Endothelial cell of umbilical vein (primary cell): ENCODE results near the gene TRPM8. TPM values are rescaled to one million over a fixed set of nuclear protein-coding genes. Genes with fewer than 3 reads are reported as not detected.

Source experiments
- BruUV-seq: library from RNA; stranded (reverse); fragments of 400-500 nt; replicated peaks from 2 replicates; lab custom pipeline; 2021; lab: Mats Ljungman, UMichigan
- CTCF ChIA-PET: fragments of 300-600, 350-600 bp; sonication (Branson Sonifier 250); formaldehyde crosslinking; loops from one replicate; lab custom pipeline; 2021; ENCODE audit warnings: antibody characterized with exemption, inconsistent platforms; lab: Charles Lee
- POLR2A ChIA-PET: fragments of 300-600, 350-600 bp; sonication (Branson Sonifier 250); formaldehyde crosslinking; loops from one replicate; lab custom pipeline; 2021; ENCODE audit warnings: antibody characterized with exemption, inconsistent platforms; lab: Charles Lee
- DNase-seq: peaks from one replicate; pipeline ENCODE4 v3.0.0-alpha.2; 2011; ENCODE audit warnings: low read depth, low spot score
- FAIRE-seq: peaks from 2 replicates; lab custom pipeline; 2011; peaks lifted over from hg19 to GRCh38; lab: Jason Lieb, UNC
- H2AFZ ChIP-seq: 2 replicates; pipeline ENCODE4 v1.6.0; 2012; ENCODE audit warnings: low read depth, low read length, control low read depth, inconsistent platforms
- H3K27ac ChIP-seq: 2 replicates; pipeline ENCODE4 v1.5.1; 2011; ENCODE audit warnings: low read depth, mild to moderate bottlenecking, control low read depth, low read length, moderate library complexity; ENCODE audit not compliant: insufficient read depth
- H3K27me3 ChIP-seq, 2 experiments: 2 replicates each; pipeline versions ENCODE4 v1.6.0 to v1.6.1; 2011; ENCODE audit warnings: low read length in 2 of 2, mixed read lengths in 1 of 2; ENCODE audit not compliant: control insufficient read depth in 2 of 2, insufficient read depth in 2 of 2
- H3K36me3 ChIP-seq, 2 experiments: 2 replicates in 1 of 2; 3 replicates in 1 of 2; pipeline ENCODE4 v1.5.1; 2011; ENCODE audit warnings: low read length in 2 of 2, mild to moderate bottlenecking in 1 of 2, moderate library complexity in 1 of 2; ENCODE audit not compliant: control insufficient read depth in 2 of 2, insufficient read depth in 2 of 2; ENCODE audit errors: extremely low read depth in 1 of 2
- H3K4me1 ChIP-seq: 3 replicates; pipeline ENCODE4 v1.5.1; 2011; ENCODE audit warnings: mild to moderate bottlenecking, low read length; ENCODE audit not compliant: control insufficient read depth, insufficient read depth; ENCODE audit errors: extremely low read depth
- H3K4me2 ChIP-seq: 2 replicates; pipeline ENCODE4 v1.6.1; 2011; ENCODE audit warnings: low read length, control low read depth, mixed read lengths; ENCODE audit not compliant: insufficient read depth
- H3K4me3 ChIP-seq, 3 experiments: fragments of 200-600 bp in 1 of 3; sonication (generic), shearing (Covaris generic) in 1 of 3; replicated peaks in 1 of 3; 2 replicates each; pipeline ENCODE4 v1.5.1; 2011 to 2016; ENCODE audit warnings: control low read depth in 3 of 3, low read length in 3 of 3, mild to moderate bottlenecking in 2 of 3, inconsistent platforms in 1 of 3, low read depth in 1 of 3, moderate library complexity in 1 of 3; ENCODE audit not compliant: insufficient read depth in 1 of 3
- H3K79me2 ChIP-seq: 2 replicates; pipeline ENCODE4 v1.6.0; 2012; ENCODE audit warnings: low read length, inconsistent platforms; ENCODE audit not compliant: control insufficient read depth, insufficient read depth
- H3K9ac ChIP-seq: replicated peaks from 2 replicates; pipeline ENCODE3; 2011; ENCODE audit warnings: low read length, control low read depth; ENCODE audit not compliant: insufficient read depth; ENCODE audit errors: extremely low read depth
- H3K9me1 ChIP-seq: replicated peaks from 3 replicates; pipeline ENCODE4 v1.6.0; 2011; ENCODE audit warnings: mild to moderate bottlenecking, low read length; ENCODE audit not compliant: control insufficient read depth, insufficient read depth; ENCODE audit errors: extremely low read depth
- H3K9me3 ChIP-seq: replicated peaks from 2 replicates; pipeline ENCODE4 v1.5.1; 2012; ENCODE audit warnings: low read length, inconsistent platforms; ENCODE audit not compliant: control insufficient read depth, insufficient read depth
- H4K20me1 ChIP-seq: replicated peaks from 2 replicates; pipeline ENCODE3; 2011; ENCODE audit warnings: mild to moderate bottlenecking, low read length; ENCODE audit not compliant: control insufficient read depth, insufficient read depth; ENCODE audit errors: extremely low read depth
- EZH2 ChIP-seq: IDR thresholded peaks from 2 replicates; pipeline ENCODE4 v1.6.1; 2012; ENCODE audit warnings: borderline replicate concordance, low read depth, mild to moderate bottlenecking, moderate library complexity, low read length, inconsistent platforms; ENCODE audit not compliant: severe bottlenecking
- GATA2 ChIP-seq: IDR thresholded peaks from 2 replicates; pipeline ENCODE4 v1.7.0; 2011; ENCODE audit warnings: low read depth, mild to moderate bottlenecking, moderate library complexity, mixed read lengths, low read length; ENCODE audit not compliant: insufficient read length, insufficient read depth
- JUN ChIP-seq: IDR thresholded peaks from 2 replicates; pipeline ENCODE4 v1.6.1; 2011; ENCODE audit warnings: borderline replicate concordance, low read depth; ENCODE audit not compliant: insufficient read length, insufficient read depth
- MAX ChIP-seq: IDR thresholded peaks from 2 replicates; pipeline ENCODE4 v1.6.1; 2011; ENCODE audit not compliant: insufficient read depth, insufficient read length
- MYC ChIP-seq: IDR thresholded peaks from one replicate; pipeline ENCODE4 v1.6.1; 2011; ENCODE audit warnings: mild to moderate bottlenecking, low read depth, low read length
- POLR2A ChIP-seq: IDR thresholded peaks from 2 replicates; pipeline ENCODE4 v1.6.1; 2012; ENCODE audit warnings: low read depth, mild to moderate bottlenecking, control low read depth, low read length
- POLR2AphosphoS5 ChIP-seq: IDR thresholded peaks from 2 replicates; pipeline ENCODE4 v1.6.1; 2012; ENCODE audit warnings: low read depth, mild to moderate bottlenecking, control low read depth, low read length, moderate library complexity; ENCODE audit not compliant: insufficient read depth
- dilution Hi-C: fragments of 300-500 bp; cut with MboI; formaldehyde crosslinking; loops from one replicate; pipeline ENCODE4 v1.15.0; 2019; ENCODE audit warnings: low sequenced_read_pairs; ENCODE audit not compliant: extremely low pct_ligation_motif_present
- intact Hi-C: fragments of 100-400 bp; cut with micrococcal nuclease; formaldehyde crosslinking; loops from one replicate; pipeline ENCODE4 v1.10.0; 2022
- polyA plus RNA-seq, 4 experiments: library from polyadenylated mRNA; depleted of rRNA in 3 of 4; stranded (reverse) in 3 of 4; unstranded in 1 of 4; fragments of >200 nt; gene quantifications; 2 replicates each; pipeline versions ENCODE4 v1.2.1 to v1.2.3, GENCODE V29; 2011 to 2012; ENCODE audit warnings: missing spikeins in 1 of 4
- total RNA-seq: library from RNA; stranded (reverse); gene quantifications from 2 replicates; pipeline ENCODE4 v1.2.3, GENCODE V29; 2021
- TF ChIP-seq, protein P1 (sequence below), 2 donors: IDR thresholded peaks; 1 replicate in 1 of 2; 2 replicates in 1 of 2; pipeline ENCODE4 v1.5.1; 2011; ENCODE audit warnings: low read length in 2 of 2, mild to moderate bottlenecking in 2 of 2, moderate library complexity in 2 of 2, control low read depth in 1 of 2, inconsistent platforms in 1 of 2, low read depth in 1 of 2; ENCODE audit not compliant: insufficient read depth in 1 of 2; ENCODE audit errors: extremely low read depth in 1 of 2

Gene TRPM8
- total and polyA plus RNA-seq, 2 donors (not counting 3 experiments of a cell fraction or from before 2014, with no cell fraction given), result not detected

DNA sequence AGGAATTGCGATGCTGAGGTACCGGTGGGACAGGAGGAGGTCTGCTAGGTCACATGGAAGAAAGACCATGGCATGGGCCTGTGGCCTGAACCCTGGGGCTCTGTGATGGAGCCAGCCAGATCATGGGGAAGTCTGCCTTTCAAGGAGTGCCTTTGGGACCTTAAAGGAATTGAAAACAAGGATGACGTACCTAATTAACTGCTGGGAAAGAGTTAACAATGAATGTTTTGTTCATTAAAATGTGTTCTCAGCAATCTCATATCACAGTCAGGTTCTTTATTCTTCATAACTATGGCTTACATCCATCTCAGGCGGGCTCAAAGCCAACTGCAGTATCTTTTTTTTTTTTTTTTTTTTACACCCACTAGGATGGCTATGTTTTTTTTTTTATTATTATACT, 25.6 kb downstream of the TRPM8 start:
- intact Hi-C loops (no loop called here), dilution Hi-C loops (no loop called here)
- no peak overlapping the region for H3K27ac ChIP-seq
- no peaks in the 10 kb centered on the region for H3K36me3 ChIP-seq
- FAIRE-seq (no peak), DNase-seq (no peak)
- CTCF ChIA-PET, result no interaction called here
- H3K4me2 ChIP-seq, result no peak overlapping the region
- H3K4me3 ChIP-seq, result no peak overlapping the region
- no peaks in the 10 kb centered on the region for H3K9me3 ChIP-seq
- TF ChIP-seq MYC (no peak), GATA2 (no peak), POLR2A (no peak), POLR2AphosphoS5 (no peak), MAX (no peak), JUN (no peak), EZH2 (no peak)
- TF ChIP-seq, protein P1, sequence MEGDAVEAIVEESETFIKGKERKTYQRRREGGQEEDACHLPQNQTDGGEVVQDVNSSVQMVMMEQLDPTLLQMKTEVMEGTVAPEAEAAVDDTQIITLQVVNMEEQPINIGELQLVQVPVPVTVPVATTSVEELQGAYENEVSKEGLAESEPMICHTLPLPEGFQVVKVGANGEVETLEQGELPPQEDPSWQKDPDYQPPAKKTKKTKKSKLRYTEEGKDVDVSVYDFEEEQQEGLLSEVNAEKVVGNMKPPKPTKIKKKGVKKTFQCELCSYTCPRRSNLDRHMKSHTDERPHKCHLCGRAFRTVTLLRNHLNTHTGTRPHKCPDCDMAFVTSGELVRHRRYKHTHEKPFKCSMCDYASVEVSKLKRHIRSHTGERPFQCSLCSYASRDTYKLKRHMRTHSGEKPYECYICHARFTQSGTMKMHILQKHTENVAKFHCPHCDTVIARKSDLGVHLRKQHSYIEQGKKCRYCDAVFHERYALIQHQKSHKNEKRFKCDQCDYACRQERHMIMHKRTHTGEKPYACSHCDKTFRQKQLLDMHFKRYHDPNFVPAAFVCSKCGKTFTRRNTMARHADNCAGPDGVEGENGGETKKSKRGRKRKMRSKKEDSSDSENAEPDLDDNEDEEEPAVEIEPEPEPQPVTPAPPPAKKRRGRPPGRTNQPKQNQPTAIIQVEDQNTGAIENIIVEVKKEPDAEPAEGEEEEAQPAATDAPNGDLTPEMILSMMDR (IDR thresholded peaks at IDR 0.05; ENCODE audit: extremely low read depth in 1 of 2, insufficient read depth in 1 of 2, low read depth in 1 of 2, low read length in 2 of 2), result no peak
- no TSS peak for BruUV-seq
- H4K20me1 ChIP-seq, result no peaks in the 10 kb centered on the region
- POLR2A ChIA-PET, result no interaction called here
- no peak overlapping the region for H2AFZ ChIP-seq
- H3K4me1 ChIP-seq, result no peaks in the 10 kb centered on the region
- no peaks in the 10 kb centered on the region for H3K79me2 ChIP-seq
- no peaks in the 10 kb centered on the region for H3K9me1 ChIP-seq
- peaks cover 0 to 13% of the 10 kb centered on the region in 2 experiments for H3K27me3 ChIP-seq
- H3K9ac ChIP-seq, result no peak overlapping the region
